ENCODE measurements around the gene SLC2A11. TPM values are rescaled to one million over a fixed set of nuclear protein-coding genes. Genes with fewer than 3 reads are reported as not detected.
"Not testable (repeated sequence)": the region's sequence is repeated elsewhere in the genome, so short reads cannot be mapped to it uniquely, and the experiment has no call there.

SLC2A11 gene
- total RNA-seq, 1 donor, result 15.1 TPM

DNA sequence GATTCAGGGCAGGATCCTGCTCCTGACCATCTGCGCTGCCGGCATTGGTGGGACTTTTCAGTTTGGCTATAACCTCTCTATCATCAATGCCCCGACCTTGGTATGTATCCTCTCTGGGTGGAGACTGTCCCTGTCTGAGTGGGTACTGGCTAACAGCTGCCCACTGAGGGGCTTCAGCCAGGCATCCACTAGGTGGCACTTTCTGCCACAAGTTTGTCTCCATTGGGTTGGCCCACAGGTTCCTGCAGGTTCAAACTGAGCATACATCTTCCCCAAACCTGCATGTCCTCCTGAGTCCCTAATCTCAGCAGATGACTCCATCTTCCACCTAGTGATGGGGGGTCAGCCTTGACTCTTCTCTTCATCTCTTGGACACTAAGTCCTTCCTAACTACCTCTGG is 4.4 kb downstream of the SLC2A11 start:
- DNase-seq (ENCODE audit: low read depth), result peak; percentile 55
- TF ChIP-seq, protein P1, sequence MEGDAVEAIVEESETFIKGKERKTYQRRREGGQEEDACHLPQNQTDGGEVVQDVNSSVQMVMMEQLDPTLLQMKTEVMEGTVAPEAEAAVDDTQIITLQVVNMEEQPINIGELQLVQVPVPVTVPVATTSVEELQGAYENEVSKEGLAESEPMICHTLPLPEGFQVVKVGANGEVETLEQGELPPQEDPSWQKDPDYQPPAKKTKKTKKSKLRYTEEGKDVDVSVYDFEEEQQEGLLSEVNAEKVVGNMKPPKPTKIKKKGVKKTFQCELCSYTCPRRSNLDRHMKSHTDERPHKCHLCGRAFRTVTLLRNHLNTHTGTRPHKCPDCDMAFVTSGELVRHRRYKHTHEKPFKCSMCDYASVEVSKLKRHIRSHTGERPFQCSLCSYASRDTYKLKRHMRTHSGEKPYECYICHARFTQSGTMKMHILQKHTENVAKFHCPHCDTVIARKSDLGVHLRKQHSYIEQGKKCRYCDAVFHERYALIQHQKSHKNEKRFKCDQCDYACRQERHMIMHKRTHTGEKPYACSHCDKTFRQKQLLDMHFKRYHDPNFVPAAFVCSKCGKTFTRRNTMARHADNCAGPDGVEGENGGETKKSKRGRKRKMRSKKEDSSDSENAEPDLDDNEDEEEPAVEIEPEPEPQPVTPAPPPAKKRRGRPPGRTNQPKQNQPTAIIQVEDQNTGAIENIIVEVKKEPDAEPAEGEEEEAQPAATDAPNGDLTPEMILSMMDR (IDR thresholded peaks at IDR 0.05; ENCODE audit: insufficient read depth, low read depth, low read length), result peak; percentile 73
- no peak overlapping the region for H3K4me3 ChIP-seq (ENCODE audit: low read depth, low read length)

DNA sequence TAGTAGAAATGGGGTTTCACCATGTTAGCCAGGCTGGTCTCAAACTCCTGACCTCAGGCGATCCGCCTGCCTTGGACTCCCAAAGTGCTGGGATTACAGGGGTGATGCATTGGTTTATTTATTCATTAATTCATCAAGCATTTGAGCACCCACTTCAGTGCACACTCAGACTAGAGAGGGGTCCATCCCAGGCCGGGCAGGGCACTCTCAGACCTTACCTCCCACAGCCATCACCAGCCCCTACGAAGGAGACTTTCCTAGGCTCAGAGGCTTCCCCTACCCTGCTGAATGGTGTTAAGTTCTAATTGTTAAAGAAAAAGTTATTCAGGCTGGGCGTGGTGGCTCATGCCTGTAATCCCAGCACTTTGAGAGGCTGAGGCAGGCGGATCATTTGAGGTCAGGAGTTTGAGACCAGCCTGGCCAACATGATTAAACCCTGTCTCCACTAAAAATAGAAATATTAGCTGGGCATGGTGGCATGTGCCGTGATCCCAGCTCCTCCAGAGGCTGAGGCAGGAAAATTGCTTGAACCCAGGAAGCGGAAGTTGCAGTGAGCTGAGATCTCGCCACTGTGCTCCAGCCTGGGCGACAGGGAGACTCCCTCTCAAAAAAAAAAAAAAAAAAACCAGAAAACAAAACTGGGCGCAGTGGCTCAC is 7.0 kb downstream of the SLC2A11 start:
- DNase-seq (ENCODE audit: low read depth); H3K4me3 ChIP-seq (ENCODE audit: low read depth, low read length): not testable (repeated sequence)

DNA sequence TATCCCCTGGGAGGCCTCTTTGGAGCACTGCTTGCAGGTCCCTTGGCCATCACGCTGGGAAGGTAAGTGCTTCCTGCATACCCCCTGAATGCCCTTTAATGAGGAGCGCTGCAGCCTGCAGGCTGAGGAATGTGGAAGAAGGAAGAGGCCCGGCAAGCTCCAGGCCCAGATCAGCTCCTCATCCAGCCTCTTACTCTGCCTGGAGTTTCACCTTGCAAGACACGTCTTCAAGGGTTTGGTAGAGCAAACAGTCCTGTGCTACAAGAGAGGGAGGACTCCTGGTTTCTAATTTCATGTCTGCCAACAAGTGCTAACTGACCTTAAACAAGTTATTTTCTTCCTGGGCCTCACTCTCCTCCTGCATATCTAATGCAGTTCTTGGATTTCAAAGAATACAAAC is 10.9 kb downstream of the SLC2A11 start:
- TF ChIP-seq, protein P1 (IDR thresholded peaks at IDR 0.05; ENCODE audit: insufficient read depth, low read depth, low read length), result no peak
- H3K4me3 ChIP-seq (ENCODE audit: low read depth, low read length), result no peak overlapping the region
- DNase-seq (ENCODE audit: low read depth), result no peak

DNA sequence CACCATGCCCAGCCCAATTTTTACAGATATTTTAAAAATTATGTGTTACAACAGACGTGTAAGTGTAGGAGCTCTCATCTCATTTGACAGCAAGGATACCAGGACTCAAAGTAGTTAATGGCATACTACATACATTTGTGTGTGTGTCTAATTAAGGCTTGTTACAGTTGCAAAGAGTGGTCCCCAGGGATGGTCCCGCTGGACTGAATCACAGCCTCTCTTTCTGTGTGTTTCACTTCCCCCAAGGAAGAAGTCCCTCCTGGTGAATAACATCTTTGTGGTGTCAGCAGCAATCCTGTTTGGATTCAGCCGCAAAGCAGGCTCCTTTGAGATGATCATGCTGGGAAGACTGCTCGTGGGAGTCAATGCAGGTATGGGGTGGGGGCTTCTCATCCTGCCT is 17.2 kb downstream of the SLC2A11 start:
- TF ChIP-seq, protein P1 (IDR thresholded peaks at IDR 0.05; ENCODE audit: insufficient read depth, low read depth, low read length), result no peak
- no peak overlapping the region for H3K4me3 ChIP-seq (ENCODE audit: low read depth, low read length)
- no peak for DNase-seq (ENCODE audit: low read depth)

DNA sequence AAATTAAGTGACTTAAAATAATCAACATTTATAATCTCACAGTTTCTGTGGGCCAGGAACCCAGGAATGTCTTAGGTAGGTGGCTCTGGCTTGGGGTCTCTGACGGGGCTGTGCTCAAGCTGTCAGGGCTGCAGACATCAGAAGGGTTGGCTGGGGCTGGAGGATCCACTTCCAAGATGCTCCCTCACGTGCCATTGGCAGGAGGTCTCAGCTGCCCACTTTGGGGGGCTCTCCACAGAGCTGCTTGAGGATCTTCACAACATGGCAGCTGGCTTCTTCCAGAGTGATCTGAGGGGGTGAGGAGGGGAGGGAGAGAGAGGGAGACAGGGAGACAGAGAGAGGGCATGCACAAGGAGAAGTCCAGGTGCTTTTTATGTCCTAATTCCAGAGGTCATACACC is 18.1 kb downstream of the SLC2A11 start:
- no peak overlapping the region for H3K4me3 ChIP-seq (ENCODE audit: low read depth, low read length)
- TF ChIP-seq, protein P1 (IDR thresholded peaks at IDR 0.05; ENCODE audit: insufficient read depth, low read depth, low read length), result no peak
- DNase-seq (ENCODE audit: low read depth), result no peak

DNA sequence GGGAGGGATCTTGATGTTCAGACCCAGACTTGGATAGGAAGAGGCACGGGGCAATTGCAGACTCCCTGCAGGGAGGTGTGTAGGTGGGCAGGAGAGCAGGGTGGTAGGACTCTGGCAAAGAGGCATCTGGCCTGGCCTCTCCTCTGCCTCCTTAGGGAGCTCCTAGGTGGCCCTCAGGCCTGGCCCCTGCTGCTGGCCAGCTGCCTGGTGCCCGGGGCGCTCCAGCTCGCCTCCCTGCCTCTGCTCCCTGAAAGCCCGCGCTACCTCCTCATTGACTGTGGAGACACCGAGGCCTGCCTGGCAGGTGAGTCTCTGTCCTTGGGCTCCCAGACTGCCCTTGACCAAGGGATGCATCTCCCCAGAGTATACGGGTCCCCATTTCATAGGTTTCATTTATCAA is 19.9 kb downstream of the SLC2A11 start:
- TF ChIP-seq, protein P1 (IDR thresholded peaks at IDR 0.05; ENCODE audit: insufficient read depth, low read depth, low read length), result no peak
- no peak overlapping the region for H3K4me3 ChIP-seq (ENCODE audit: low read depth, low read length)
- no peak for DNase-seq (ENCODE audit: low read depth)

DNA sequence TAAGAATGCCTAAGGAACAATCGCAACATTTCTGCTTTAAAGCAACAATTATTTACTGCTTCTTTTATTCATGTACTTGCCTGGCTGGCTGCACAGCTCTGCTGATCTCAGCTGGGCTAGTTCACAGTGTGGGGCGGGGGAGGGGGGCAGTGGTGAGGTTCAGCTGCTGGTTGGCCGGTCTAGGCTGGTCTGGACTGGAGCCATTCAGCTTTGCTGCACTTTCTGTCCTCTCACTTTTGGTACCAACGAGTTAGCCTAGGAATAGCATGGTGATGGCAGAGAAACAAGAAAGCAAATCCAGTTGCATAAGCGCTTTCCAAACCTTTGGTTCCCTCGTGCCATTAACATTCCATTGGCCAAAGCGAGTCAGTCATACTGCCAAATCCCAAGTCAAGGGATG is 20.5 kb downstream of the SLC2A11 start:
- no peak for DNase-seq (ENCODE audit: low read depth)
- TF ChIP-seq, protein P1 (IDR thresholded peaks at IDR 0.05; ENCODE audit: insufficient read depth, low read depth, low read length), result no peak
- no peak overlapping the region for H3K4me3 ChIP-seq (ENCODE audit: low read depth, low read length)
